GM12864 (cell line): ENCODE results near the gene P4HA1.
A peak's percentile ranks its signal among the peaks of the same experiment; 100 is the strongest.
"Not testable (repeated sequence)": the region's sequence is repeated elsewhere in the genome, so short reads cannot be mapped to it uniquely, and the experiment has no call there.

Experiments
- DNase-seq: peaks from one replicate; pipeline ENCODE4 v3.0.0-alpha.2; 2011; ENCODE audit warnings: low read depth
- H3K4me3 ChIP-seq: 2 replicates; pipeline ENCODE4 v1.5.1; 2011; ENCODE audit warnings: mild to moderate bottlenecking, low read depth, low read length, control low read depth
- TF ChIP-seq, protein P1 (sequence below): IDR thresholded peaks from 2 replicates; pipeline ENCODE4 v1.5.1; 2011; ENCODE audit warnings: low read depth, mild to moderate bottlenecking, moderate library complexity, low read length, control low read depth, inconsistent platforms; ENCODE audit errors: missing control alignments

P4HA1 gene

DNA sequence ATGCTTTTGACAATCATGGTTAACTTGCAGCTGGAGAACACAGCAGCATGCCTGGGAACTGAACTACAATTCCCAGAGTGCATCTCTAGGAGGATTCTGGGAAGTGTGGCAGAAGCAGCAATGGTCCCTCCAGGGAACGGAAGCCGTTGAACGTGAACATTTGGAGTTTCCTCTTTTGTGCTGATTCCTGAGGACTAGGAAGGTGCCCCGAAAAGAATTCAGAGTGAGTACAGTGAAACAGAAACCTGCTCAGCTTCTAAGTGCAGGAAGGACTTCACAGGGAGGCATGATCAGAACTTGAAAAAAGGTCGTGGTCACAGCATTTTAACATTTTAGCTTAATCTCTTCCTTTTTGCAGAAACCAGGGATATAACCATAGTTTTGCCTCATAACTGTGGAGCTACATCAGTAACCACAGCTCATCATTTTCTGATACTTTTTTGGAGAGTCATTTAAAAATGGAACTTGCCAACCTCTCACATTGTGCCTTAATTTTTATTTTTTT, 13.7 kb upstream of the P4HA1 start, which contains the start of gene NUDT13:
Gene NUDT13, plus strand, starts transcription at position 111 of the 505 bp plus-strand sequence. CDS start 3,911 bp downstream, outside the sequence.
- peak; percentile 52 for DNase-seq
- peak within 1 kb of the TSS; percentile 54 for H3K4me3 ChIP-seq
- TF ChIP-seq, protein P1, sequence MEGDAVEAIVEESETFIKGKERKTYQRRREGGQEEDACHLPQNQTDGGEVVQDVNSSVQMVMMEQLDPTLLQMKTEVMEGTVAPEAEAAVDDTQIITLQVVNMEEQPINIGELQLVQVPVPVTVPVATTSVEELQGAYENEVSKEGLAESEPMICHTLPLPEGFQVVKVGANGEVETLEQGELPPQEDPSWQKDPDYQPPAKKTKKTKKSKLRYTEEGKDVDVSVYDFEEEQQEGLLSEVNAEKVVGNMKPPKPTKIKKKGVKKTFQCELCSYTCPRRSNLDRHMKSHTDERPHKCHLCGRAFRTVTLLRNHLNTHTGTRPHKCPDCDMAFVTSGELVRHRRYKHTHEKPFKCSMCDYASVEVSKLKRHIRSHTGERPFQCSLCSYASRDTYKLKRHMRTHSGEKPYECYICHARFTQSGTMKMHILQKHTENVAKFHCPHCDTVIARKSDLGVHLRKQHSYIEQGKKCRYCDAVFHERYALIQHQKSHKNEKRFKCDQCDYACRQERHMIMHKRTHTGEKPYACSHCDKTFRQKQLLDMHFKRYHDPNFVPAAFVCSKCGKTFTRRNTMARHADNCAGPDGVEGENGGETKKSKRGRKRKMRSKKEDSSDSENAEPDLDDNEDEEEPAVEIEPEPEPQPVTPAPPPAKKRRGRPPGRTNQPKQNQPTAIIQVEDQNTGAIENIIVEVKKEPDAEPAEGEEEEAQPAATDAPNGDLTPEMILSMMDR: no peak

DNA sequence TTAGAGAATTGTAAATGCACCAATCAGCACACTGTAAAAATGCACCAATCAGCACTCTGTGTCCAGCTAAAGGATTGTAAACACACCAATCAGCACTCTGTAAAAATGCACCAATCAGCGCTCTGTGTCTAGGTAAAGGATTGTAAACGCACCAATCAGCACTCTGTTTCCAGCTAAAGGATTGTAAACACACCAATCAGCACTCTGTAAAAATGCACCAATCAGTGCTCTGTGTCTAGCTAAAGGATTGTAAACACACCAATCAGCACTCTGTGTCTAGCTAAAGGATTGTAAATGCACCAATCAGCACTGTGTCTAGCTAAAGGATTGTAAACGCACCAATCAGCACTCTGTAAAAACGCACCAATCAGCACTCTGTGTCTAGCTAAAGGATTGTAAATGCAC, 12.6 kb upstream of the P4HA1 start:
- DNase-seq, H3K4me3 ChIP-seq: not testable (repeated sequence)

DNA sequence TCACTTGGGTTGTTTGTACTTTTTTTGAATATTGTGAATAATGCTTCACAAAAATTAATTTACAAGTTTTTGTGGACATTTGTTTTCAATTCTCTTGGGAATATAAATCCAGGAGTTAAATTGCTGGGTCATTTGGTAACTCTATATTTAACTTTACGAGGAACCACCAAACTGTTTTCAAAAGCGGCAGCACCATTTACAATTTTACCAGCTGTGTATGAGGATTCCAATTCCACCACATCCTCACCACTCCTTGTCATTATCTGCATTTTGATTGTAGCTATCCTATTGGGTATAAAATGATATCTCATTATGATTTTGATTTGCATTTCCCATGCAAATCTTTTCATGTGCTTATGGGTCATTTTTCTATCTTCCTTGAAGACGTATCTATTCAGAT, 9.6 kb upstream of the P4HA1 start:
- TF ChIP-seq, protein P1: no peak
- no peak overlapping the region for H3K4me3 ChIP-seq
- DNase-seq: no peak

DNA sequence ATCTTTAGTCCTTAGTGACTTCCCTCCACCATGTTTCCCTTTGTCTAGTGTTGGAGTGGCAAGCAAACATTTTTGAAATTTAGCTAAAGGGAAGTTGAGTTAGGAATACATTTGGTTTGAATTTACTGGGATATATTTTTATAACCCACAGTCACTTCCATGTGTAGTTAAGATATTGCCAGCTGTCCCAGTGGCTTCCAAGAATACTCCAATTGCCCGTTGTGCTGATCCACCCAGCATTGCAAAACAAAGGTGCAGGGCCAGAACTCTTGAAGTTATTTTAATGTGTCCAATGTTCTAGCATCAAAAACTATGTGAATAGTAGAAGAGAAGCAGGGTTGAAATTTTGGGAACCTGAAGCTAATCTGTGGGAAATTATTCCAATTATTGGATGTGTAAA, 2.5 kb upstream of the P4HA1 start:
- TF ChIP-seq, protein P1: no peak
- no peak for DNase-seq
- no peak overlapping the region for H3K4me3 ChIP-seq

DNA sequence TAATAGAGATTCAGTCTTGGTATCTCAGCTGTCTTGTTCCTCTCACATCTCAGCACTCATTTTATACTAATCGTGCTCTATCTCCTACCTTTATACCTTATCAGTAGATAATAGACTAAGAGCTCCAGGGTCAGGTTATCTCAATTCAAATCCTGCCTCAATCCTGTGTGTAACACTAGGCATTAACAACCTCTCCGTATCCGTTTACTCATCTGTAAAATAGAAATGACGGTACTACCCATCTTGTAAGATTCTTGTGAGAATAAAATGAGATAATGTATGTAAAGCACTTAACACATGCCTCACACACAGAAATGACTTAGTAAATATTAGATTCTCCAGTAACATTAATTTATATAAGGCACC, 622 bp upstream of the P4HA1 start:
- DNase-seq: no peak
- TF ChIP-seq, protein P1: no peak
- H3K4me3 ChIP-seq: peak overlapping the region; percentile 46

DNA sequence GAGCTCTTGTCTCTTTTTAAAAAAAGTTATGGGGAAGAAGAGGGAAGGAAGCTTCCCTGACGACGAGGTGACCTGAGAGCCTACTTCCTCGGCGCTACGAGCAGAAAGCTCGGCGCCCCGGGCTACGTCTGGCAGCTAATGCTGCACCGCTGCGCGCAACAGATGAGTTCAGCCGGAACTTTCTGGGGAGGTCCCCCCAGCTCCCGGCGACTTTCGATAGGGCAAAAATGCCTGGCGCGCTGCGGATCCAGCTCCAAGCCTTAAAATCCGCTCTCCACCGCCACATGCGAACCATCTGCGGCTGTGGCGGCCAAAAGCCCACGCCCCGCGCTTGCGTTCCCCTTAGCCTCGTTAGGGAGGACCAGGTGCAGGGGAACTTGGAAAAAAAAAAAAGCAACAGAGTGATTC, 621 bp downstream of the P4HA1 start:
- TF ChIP-seq, protein P1: no peak

DNA sequence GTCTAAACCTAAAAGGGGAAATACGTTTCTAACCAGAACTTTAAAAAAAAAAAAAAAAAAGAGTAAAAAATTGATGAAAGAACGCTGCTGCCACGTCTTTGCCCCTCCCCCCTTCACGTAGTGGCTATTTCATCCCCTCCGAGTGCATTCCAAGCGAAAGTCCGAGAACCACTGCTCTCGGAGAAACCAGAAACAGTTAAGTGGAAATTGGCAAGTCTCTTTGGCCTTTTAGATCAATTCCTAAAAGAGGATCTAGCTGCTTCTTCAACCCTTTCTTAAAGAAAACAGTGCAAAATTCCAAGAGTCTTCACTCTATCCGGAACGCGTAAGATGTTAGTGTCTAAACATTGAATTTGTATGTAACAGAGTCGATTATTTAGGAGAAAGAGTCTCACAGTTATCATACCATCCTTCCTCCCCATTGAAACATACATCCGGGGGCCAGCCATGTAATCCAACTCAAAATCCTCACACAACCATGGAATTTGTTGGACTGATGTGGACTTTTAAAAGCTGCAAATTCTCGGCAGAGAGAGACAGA, 1.1 kb downstream of the P4HA1 start:
- H3K4me3 ChIP-seq: peak overlapping the region; percentile 90
- TF ChIP-seq, protein P1: no peak
- DNase-seq: no peak

More for the DNA sequence above, 621 bp downstream of the P4HA1 start:
- peak overlapping the region; percentile 90 for H3K4me3 ChIP-seq
- peak; percentile 48 for DNase-seq
